Fibroblast of lung (primary cell): Measurements from ENCODE around the gene OBSCN.
A peak's percentile ranks its signal among the peaks of the same experiment; 100 is the strongest.

Experiments
- CTCF ChIP-seq, 2 donors: IDR thresholded peaks in 1 of 2; conservative IDR thresholded peaks in 1 of 2; 1 replicate in 1 of 2; 2 replicates in 1 of 2; pipeline ENCODE4 v1.5.1; 2011 to 2012; ENCODE audit warnings: low read length in 2 of 2, control low read depth in 1 of 2, inconsistent platforms in 1 of 2, low read depth in 1 of 2, mild to moderate bottlenecking in 1 of 2
- EZH2 ChIP-seq: IDR thresholded peaks from 2 replicates; pipeline ENCODE4 v1.5.1; 2012; ENCODE audit warnings: low read length, control low read depth, mild to moderate bottlenecking; ENCODE audit errors: missing control alignments

GRCh38 chr1:228217551-228218344, 9.9 kb downstream of the OBSCN start:
- peak in 1 of 2 donors; percentile 27 for TF ChIP-seq CTCF (conservative IDR thresholded peaks at IDR 0.05 in 1 of 2, IDR thresholded peaks at IDR 0.05 in 1 of 2; ENCODE audit: low read depth in 1 of 2, low read length in 2 of 2)
- no peak for TF ChIP-seq EZH2
